Naive thymus-derived CD4-positive, alpha-beta T cell (primary cell): ENCODE results near the gene ALDH5A1. TPM values are rescaled to one million over a fixed set of nuclear protein-coding genes. Genes with fewer than 3 reads are reported as not detected.

Source experiments
- ATAC-seq: fragments of 150-1000 bp; cut with Tn5 transposase; 2 replicates; pipeline ENCODE4 v1.10.0; 2021; ENCODE audit warnings: mild to moderate bottlenecking, moderate library complexity
- CTCF ChIA-PET: fragments of 350-600 bp; sonication (Branson Sonifier 250); formaldehyde crosslinking; loops from one replicate; lab custom pipeline; 2021; ENCODE audit warnings: antibody characterized with exemption; lab: Charles Lee
- POLR2A ChIA-PET: fragments of 350-600 bp; sonication (Branson Sonifier 250); formaldehyde crosslinking; loops from one replicate; lab custom pipeline; 2021; ENCODE audit warnings: antibody characterized with exemption, inconsistent platforms; lab: Charles Lee
- DNase-seq, 9 donors: peaks; one replicate each; pipeline versions ENCODE4 v3.0.0 to v3.0.0-alpha.2; 2020 to 2022; ENCODE audit warnings: mixed read lengths in 1 of 9
- H3K27ac ChIP-seq: one replicate; pipeline ENCODE4 v1.7.0; 2013; ENCODE audit warnings: mild to moderate bottlenecking, low read depth, low read length, moderate library complexity
- H3K27me3 ChIP-seq, 2 donors: one replicate each; pipeline ENCODE4 v1.7.0; 2013; ENCODE audit warnings: low read length in 2 of 2, mild to moderate bottlenecking in 2 of 2, moderate library complexity in 2 of 2; ENCODE audit not compliant: control insufficient read depth in 2 of 2, insufficient read depth in 2 of 2
- H3K36me3 ChIP-seq, 3 experiments: 1 replicate in 2 of 3; 2 replicates in 1 of 3; pipeline ENCODE4 v1.7.0; 2013; ENCODE audit warnings: low read length in 3 of 3, mild to moderate bottlenecking in 3 of 3, moderate library complexity in 1 of 3; ENCODE audit not compliant: insufficient read depth in 3 of 3, control insufficient read depth in 2 of 3
- H3K4me1 ChIP-seq, 2 donors: one replicate each; pipeline ENCODE4 v1.7.0; 2013; ENCODE audit warnings: low read length in 2 of 2, mild to moderate bottlenecking in 2 of 2, moderate library complexity in 1 of 2; ENCODE audit not compliant: control insufficient read depth in 2 of 2, insufficient read depth in 2 of 2
- H3K4me3 ChIP-seq: 2 replicates; pipeline ENCODE4 v1.7.0; 2013; ENCODE audit warnings: mild to moderate bottlenecking, low read length
- H3K9me3 ChIP-seq, 3 experiments: 1 replicate in 2 of 3; 2 replicates in 1 of 3; pipeline ENCODE4 v1.7.0; 2013; ENCODE audit warnings: low read length in 3 of 3; ENCODE audit not compliant: control insufficient read depth in 2 of 3
- H3K27ac Mint-ChIP-seq, 9 donors: one replicate each; pipeline ENCODE4 v1.8.0; 2020 to 2022; ENCODE audit warnings: mixed read lengths in 9 of 9, mild to moderate bottlenecking in 8 of 9, moderate library complexity in 5 of 9, inconsistent platforms in 2 of 9
- H3K27me3 Mint-ChIP-seq, 5 donors: one replicate each; pipeline ENCODE4 v1.8.0; 2021 to 2022; ENCODE audit warnings: mixed read lengths in 5 of 5, mild to moderate bottlenecking in 1 of 5
- H3K36me3 Mint-ChIP-seq, 5 donors: one replicate each; pipeline ENCODE4 v1.8.0; 2020 to 2022; ENCODE audit warnings: mixed read lengths in 5 of 5, mild to moderate bottlenecking in 3 of 5, inconsistent platforms in 1 of 5
- H3K4me1 Mint-ChIP-seq, 7 donors: one replicate each; pipeline ENCODE4 v1.8.0; 2020 to 2022; ENCODE audit warnings: mixed read lengths in 7 of 7, mild to moderate bottlenecking in 3 of 7, inconsistent platforms in 1 of 7
- H3K4me3 Mint-ChIP-seq, 10 donors: one replicate each; pipeline ENCODE4 v1.8.0; 2020 to 2022; ENCODE audit warnings: mild to moderate bottlenecking in 10 of 10, mixed read lengths in 10 of 10, moderate library complexity in 6 of 10, inconsistent platforms in 2 of 10
- H3K9me3 Mint-ChIP-seq, 11 donors: one replicate each; pipeline ENCODE4 v1.8.0; 2020 to 2022; ENCODE audit warnings: mixed read lengths in 11 of 11, mild to moderate bottlenecking in 4 of 11, inconsistent platforms in 1 of 11, moderate library complexity in 1 of 11
- intact Hi-C, 2 donors: fragments of 100-400 bp; cut with micrococcal nuclease; formaldehyde crosslinking; loops; one replicate each; pipeline ENCODE4 v1.15.1; 2023
- polyA plus RNA-seq, 2 donors: library from polyadenylated mRNA; unstranded; fragments of 300-500 nt; fragmentation: Illumina TruSeq; gene quantifications; one replicate each; pipeline ENCODE4 v1.2.3, GENCODE V29; 2021
- total RNA-seq, 6 experiments: library from RNA in 5 of 6; stranded (reverse) in 5 of 6; gene quantifications; 1 replicate in 5 of 6; 2 replicates in 1 of 6; pipeline ENCODE4 v1.2.3 and lab custom pipeline; 2021 to 2026

Gene ALDH5A1
- total and polyA plus RNA-seq, 7 experiments from 2014 or later: 5.7 to 20.6 (median 12.3) TPM

DNA sequence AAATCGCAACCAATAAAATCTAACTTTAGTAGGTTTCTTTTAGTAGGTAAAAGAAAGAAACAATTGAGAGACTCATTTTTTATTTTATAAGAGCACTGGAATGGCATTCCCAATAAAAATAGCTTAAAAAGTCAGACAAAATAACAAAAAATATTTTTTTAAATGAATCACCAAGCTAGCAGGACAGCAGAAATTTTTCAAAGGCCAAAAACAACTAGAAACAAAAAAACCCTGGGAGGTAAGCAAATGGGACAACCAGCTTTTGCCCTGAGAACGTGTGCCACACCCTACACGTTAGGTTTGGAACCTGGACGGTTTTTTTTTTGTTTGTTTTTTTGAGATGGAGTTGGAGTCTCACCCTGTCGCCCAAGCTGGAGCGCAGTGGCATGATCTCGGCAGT is 25.0 kb upstream of the ALDH5A1 start:
- Mint-ChIP-seq H3K4me1 (no peaks in the 10 kb centered on the region), H3K4me3 (no peak overlapping the region), H3K27ac (no peak overlapping the region), H3K27me3 (no peaks in the 10 kb centered on the region), H3K36me3 (peaks cover 0 to 8% (median 0%) of the 10 kb centered on the region in 5 donors), H3K9me3 (no peaks in the 10 kb centered on the region)
- Histone ChIP-seq H3K4me3 (no peak overlapping the region), H3K9me3 (no peaks in the 10 kb centered on the region), H3K4me1 (no peaks in the 10 kb centered on the region), H3K27me3 (no peaks in the 10 kb centered on the region), H3K36me3 (no peaks in the 10 kb centered on the region), H3K27ac (no peak overlapping the region)
- CTCF ChIA-PET: no interaction called here
- POLR2A ChIA-PET: no interaction called here
- DNase-seq (no peak), ATAC-seq (no peak)
- intact Hi-C loops: no loop called here

DNA sequence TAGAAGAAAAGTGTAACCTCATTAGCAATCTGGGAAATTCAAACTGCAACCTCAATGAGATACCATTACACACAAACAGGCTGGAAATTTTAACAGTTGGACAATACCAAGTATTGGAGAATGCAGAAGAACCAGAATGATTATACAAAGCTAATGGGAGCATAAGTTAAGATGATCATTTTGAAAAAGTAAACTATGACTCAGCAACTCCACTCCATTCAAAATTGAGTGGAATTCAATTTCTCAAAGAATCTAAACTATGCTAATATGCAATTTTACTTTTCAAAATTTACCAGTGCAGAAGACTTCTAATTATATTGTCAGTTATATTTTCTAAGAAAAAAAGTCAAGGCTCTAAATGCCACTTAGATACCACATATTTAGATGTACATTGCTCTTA is 22.6 kb upstream of the ALDH5A1 start:
- CTCF ChIA-PET: interaction anchor here (0.6 kb wide), 1 partner anchor 9 kb away, joined by 3 read pairs; no protein-coding TSS in a partner anchor
- no peaks in the 10 kb centered on the region for H3K27me3 Mint-ChIP-seq
- no peak for DNase-seq
- H3K36me3 Mint-ChIP-seq: peaks cover 0 to 4% (median 0%) of the 10 kb centered on the region in 5 donors
- Histone ChIP-seq H3K27me3 (no peaks in the 10 kb centered on the region), H3K36me3 (no peaks in the 10 kb centered on the region), H3K27ac (no peak overlapping the region), H3K9me3 (no peaks in the 10 kb centered on the region), H3K4me3 (no peak overlapping the region), H3K4me1 (no peaks in the 10 kb centered on the region)
- intact Hi-C loops: no loop called here
- no peaks in the 10 kb centered on the region for H3K9me3 Mint-ChIP-seq
- no peak overlapping the region for H3K27ac Mint-ChIP-seq
- POLR2A ChIA-PET: no interaction called here
- no peak for ATAC-seq
- no peaks in the 10 kb centered on the region for H3K4me1 Mint-ChIP-seq
- H3K4me3 Mint-ChIP-seq: no peak overlapping the region

DNA sequence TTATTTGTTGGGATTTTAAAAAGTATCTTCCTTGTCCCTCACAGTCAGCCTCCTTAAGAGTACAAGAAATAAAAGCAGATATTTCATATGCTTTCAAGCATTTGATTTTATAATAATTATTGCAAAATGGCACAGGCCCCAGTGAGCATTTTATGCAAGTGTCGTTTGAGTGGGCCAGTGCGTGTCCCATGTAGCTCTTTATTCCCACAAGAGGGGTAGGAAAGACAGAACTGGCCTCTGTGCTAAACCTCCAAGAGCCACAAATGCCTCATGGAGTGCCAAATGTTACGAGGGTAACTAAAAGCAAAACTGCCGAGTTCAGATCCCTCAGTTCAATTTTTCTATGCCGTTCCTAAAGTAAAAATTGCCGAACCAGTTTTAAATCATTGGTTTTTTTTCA is 18.1 kb upstream of the ALDH5A1 start:
- H3K9me3 Mint-ChIP-seq: no peaks in the 10 kb centered on the region
- no peaks in the 10 kb centered on the region for H3K4me1 Mint-ChIP-seq
- Histone ChIP-seq H3K4me3 (no peak overlapping the region), H3K27me3 (no peaks in the 10 kb centered on the region), H3K4me1 (no peaks in the 10 kb centered on the region), H3K9me3 (no peaks in the 10 kb centered on the region), H3K27ac (no peak overlapping the region), H3K36me3 (no peaks in the 10 kb centered on the region)
- ATAC-seq: no peak
- ChIA-PET CTCF (no interaction called here), POLR2A (no interaction called here)
- no peak for DNase-seq
- intact Hi-C loops: no loop called here
- H3K36me3 Mint-ChIP-seq: peaks cover 0 to 4% (median 0%) of the 10 kb centered on the region in 5 donors
- H3K27ac Mint-ChIP-seq: no peak overlapping the region
- peaks cover 0 to 7% (median 0%) of the 10 kb centered on the region in 5 donors for H3K27me3 Mint-ChIP-seq
- H3K4me3 Mint-ChIP-seq: no peak overlapping the region

DNA sequence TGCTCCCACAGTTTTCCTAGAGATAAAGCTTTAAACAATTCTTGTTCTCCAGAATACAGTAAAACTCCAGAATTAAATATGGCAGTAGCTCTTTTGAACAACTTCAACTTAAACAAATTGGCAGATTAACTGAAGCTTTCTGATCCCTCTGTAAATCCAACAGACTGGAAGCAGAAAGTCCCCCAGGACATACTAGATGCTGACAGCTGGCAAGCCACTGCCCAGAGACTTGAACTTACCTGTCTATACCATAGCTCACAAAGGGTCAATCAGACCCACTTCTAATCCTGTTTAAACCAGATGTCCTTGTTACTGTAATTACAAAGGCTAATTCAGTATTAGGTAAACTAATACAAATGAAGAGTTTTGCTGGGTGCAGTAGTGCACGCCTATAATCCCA is 17.7 kb upstream of the ALDH5A1 start:
- peaks cover 0 to 4% (median 0%) of the 10 kb centered on the region in 5 donors for H3K36me3 Mint-ChIP-seq

DNA sequence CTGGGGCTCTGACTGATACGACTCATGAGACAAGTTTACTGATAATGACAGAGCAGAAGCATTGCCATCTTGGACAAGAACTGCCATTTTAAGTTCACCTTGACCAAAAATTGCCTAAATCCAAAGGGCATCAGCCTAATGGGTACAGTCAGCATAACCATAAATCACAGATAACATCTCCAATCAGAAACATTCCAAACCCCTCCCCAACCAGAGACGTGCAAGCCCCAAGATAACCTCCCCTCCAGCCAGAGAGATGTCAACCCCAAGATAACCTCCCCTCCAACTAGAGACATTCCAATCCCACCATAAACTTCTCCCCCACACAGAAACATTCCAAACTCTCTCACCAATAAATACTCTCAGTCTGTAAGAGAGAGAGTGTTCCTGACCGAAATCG is 15.9 kb upstream of the ALDH5A1 start:
- DNase-seq: no peak
- Histone ChIP-seq H3K4me3 (no peak overlapping the region), H3K9me3 (no peaks in the 10 kb centered on the region), H3K4me1 (no peaks in the 10 kb centered on the region), H3K27me3 (no peaks in the 10 kb centered on the region), H3K36me3 (no peaks in the 10 kb centered on the region), H3K27ac (no peak overlapping the region)
- ChIA-PET CTCF (no interaction called here), POLR2A (interaction anchor here (1.1 kb wide), 1 partner anchor 16 kb away, joined by 4 read pairs; the partner anchor contains the start of gene ALDH5A1)
- ATAC-seq: no peak
- peaks cover 0 to 7% (median 0%) of the 10 kb centered on the region in 5 donors for H3K27me3 Mint-ChIP-seq
- H3K36me3 Mint-ChIP-seq: peaks cover 0 to 4% (median 0%) of the 10 kb centered on the region in 5 donors
- no peak overlapping the region for H3K27ac Mint-ChIP-seq
- no peaks in the 10 kb centered on the region for H3K4me1 Mint-ChIP-seq
- H3K4me3 Mint-ChIP-seq: no peak overlapping the region
- intact Hi-C loops: no loop called here
- H3K9me3 Mint-ChIP-seq: no peaks in the 10 kb centered on the region

More for the DNA sequence above, 17.7 kb upstream of the ALDH5A1 start:
- Mint-ChIP-seq H3K27ac (no peak overlapping the region), H3K4me3 (no peak overlapping the region), H3K27me3 (peaks cover 0 to 7% (median 0%) of the 10 kb centered on the region in 5 donors), H3K9me3 (no peaks in the 10 kb centered on the region), H3K4me1 (no peaks in the 10 kb centered on the region)
- ChIA-PET CTCF (no interaction called here), POLR2A (no interaction called here)
- H3K9me3 ChIP-seq: no peaks in the 10 kb centered on the region
- no peak for ATAC-seq
- no peak overlapping the region for H3K27ac ChIP-seq
- DNase-seq: no peak
- no peaks in the 10 kb centered on the region for H3K27me3 ChIP-seq
- no peaks in the 10 kb centered on the region for H3K4me1 ChIP-seq
- intact Hi-C loops: no loop called here
- H3K4me3 ChIP-seq: no peak overlapping the region
- H3K36me3 ChIP-seq: no peaks in the 10 kb centered on the region

DNA sequence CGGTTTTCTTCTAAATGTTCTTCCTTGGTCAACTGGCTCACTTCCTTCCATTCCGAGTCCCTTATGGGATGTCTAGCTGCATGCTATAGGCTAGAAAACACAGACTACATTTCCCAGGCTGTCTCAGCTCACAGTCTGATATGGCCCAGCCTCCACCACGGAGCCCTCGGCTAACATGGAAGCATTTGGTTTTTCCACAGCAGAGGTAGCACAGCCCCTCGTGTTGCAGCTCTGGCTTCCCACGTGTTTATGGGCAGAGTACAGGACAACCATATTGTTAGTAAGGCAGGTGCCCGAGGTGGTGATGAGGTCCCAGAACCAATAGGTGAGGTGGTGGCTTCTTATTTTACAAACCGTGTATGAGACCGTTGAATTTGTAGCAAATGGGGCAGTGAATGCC is 14.1 kb upstream of the ALDH5A1 start:
- Histone ChIP-seq H3K27ac (no peak overlapping the region), H3K9me3 (no peaks in the 10 kb centered on the region), H3K36me3 (no peaks in the 10 kb centered on the region), H3K4me3 (no peak overlapping the region), H3K4me1 (no peaks in the 10 kb centered on the region), H3K27me3 (no peaks in the 10 kb centered on the region)
- Mint-ChIP-seq H3K27me3 (peaks cover 0 to 7% (median 0%) of the 10 kb centered on the region in 5 donors), H3K36me3 (peaks cover 0 to 7% (median 0%) of the 10 kb centered on the region in 5 donors), H3K4me3 (no peak overlapping the region), H3K4me1 (no peaks in the 10 kb centered on the region), H3K27ac (no peak overlapping the region), H3K9me3 (no peaks in the 10 kb centered on the region)
- CTCF ChIA-PET: no interaction called here
- ATAC-seq (no peak), DNase-seq (no peak)
- intact Hi-C loops: no loop called here
- POLR2A ChIA-PET: interaction anchor here (0.6 kb wide), 1 partner anchor 71 kb away, joined by 4 read pairs; no protein-coding TSS in a partner anchor

DNA sequence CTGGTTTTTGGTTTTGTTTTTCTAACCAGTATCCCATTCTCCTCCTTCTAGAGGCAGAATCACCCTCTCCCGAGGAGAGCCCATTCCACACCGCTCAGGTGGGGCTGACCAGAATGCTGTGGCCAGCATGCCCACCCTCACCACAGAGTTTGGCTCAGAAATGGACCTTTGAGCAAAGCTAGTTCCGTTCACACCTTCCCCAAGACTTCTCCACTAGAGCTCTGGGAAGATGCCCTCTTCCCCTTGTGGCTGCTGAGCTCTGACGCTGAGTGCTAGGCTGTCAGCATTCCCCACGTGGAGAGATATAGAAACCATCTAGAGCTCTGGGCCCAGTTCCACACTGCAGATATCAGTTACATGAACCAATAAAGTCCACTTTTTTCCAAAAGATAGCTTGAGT is 13.3 kb upstream of the ALDH5A1 start:
- intact Hi-C loops: no loop called here
- Mint-ChIP-seq H3K9me3 (no peaks in the 10 kb centered on the region), H3K27me3 (peaks cover 0 to 7% (median 0%) of the 10 kb centered on the region in 5 donors), H3K4me3 (no peak overlapping the region), H3K4me1 (no peaks in the 10 kb centered on the region), H3K27ac (no peak overlapping the region), H3K36me3 (peaks cover 0 to 7% (median 0%) of the 10 kb centered on the region in 5 donors)
- H3K4me3 ChIP-seq: no peak overlapping the region
- H3K27me3 ChIP-seq: no peaks in the 10 kb centered on the region
- ATAC-seq: no peak
- CTCF ChIA-PET: interaction anchor here (0.6 kb wide), 1 partner anchor 35 kb away, joined by 3 read pairs; no protein-coding TSS in a partner anchor
- no peaks in the 10 kb centered on the region for H3K9me3 ChIP-seq
- no peaks in the 10 kb centered on the region for H3K4me1 ChIP-seq
- no peak for DNase-seq
- H3K36me3 ChIP-seq: no peaks in the 10 kb centered on the region
- no peak overlapping the region for H3K27ac ChIP-seq
- POLR2A ChIA-PET: no interaction called here
